Loucy (cell line): ENCODE results near the gene ST3GAL3.

Experiments used
- H2AFZ ChIP-seq: fragments of 200-600 bp; sonication (generic); 2 replicates; pipeline ENCODE4 v1.6.0; 2016; ENCODE audit warnings: antibody characterized with exemption, mild to moderate bottlenecking, low read length, moderate library complexity
- H3F3A ChIP-seq: fragments of 200-600 bp; 2 replicates; pipeline ENCODE4 v1.6.0; 2016; ENCODE audit warnings: antibody characterized with exemption, low read depth, mild to moderate bottlenecking
- H3K27me3 ChIP-seq: fragments of 200-600 bp; sonication (generic); 2 replicates; pipeline ENCODE4 v1.6.1; 2014; ENCODE audit warnings: low read length, mild to moderate bottlenecking; ENCODE audit not compliant: insufficient read depth, poor library complexity, severe bottlenecking
- H3K36me3 ChIP-seq: fragments of 200-600 bp; sonication (generic); 2 replicates; pipeline ENCODE4 v1.6.1; 2016; ENCODE audit warnings: low read length; ENCODE audit not compliant: insufficient read depth
- H3K4me1 ChIP-seq: fragments of 200-600 bp; sonication (generic); 2 replicates; pipeline ENCODE4 v1.5.1; 2014; ENCODE audit warnings: low read length, mild to moderate bottlenecking; ENCODE audit not compliant: insufficient read depth, poor library complexity, severe bottlenecking
- H3K4me2 ChIP-seq: fragments of 200-600 bp; sonication (generic); 2 replicates; pipeline ENCODE4 v1.6.0; 2014; ENCODE audit warnings: antibody characterized with exemption, low read length, low read depth, mild to moderate bottlenecking; ENCODE audit not compliant: poor library complexity, severe bottlenecking
- H3K4me3 ChIP-seq: fragments of 200-600 bp; sonication (generic); 2 replicates; pipeline ENCODE4 v1.5.1; 2014; ENCODE audit warnings: low read length, mild to moderate bottlenecking, mixed read lengths; ENCODE audit not compliant: poor library complexity, severe bottlenecking
- H3K79me2 ChIP-seq: fragments of 200-600 bp; sonication (generic); 2 replicates; pipeline ENCODE4 v1.6.1; 2014; ENCODE audit warnings: low read length; ENCODE audit not compliant: insufficient read depth
- H3K9ac ChIP-seq: fragments of 200-600 bp; sonication (generic); 2 replicates; pipeline ENCODE4 v1.6.0; 2014; ENCODE audit warnings: mild to moderate bottlenecking, low read depth, low read length, moderate library complexity; ENCODE audit not compliant: poor library complexity, severe bottlenecking
- H3K9me2 ChIP-seq: fragments of 200-600 bp; sonication (generic); replicated peaks from 2 replicates; pipeline ENCODE4 v1.6.1; 2016; ENCODE audit warnings: low read depth, low read length, mixed read lengths
- H3K9me3 ChIP-seq: fragments of 200-600 bp; sonication (generic); 2 replicates; pipeline ENCODE4 v1.6.1; 2014; ENCODE audit warnings: mild to moderate bottlenecking, antibody characterized with exemption, low read length, low read depth; ENCODE audit not compliant: insufficient read depth
- H4K20me1 ChIP-seq: fragments of 200-600 bp; sonication (generic); 2 replicates; pipeline ENCODE4 v1.6.0; 2014; ENCODE audit warnings: antibody characterized with exemption, low read length, mild to moderate bottlenecking; ENCODE audit not compliant: insufficient read depth, poor library complexity, severe bottlenecking
- EZH2phosphoT487 ChIP-seq: fragments of 200-600 bp; IDR thresholded peaks from 2 replicates; pipeline ENCODE4 v1.6.1; 2018; ENCODE audit warnings: antibody characterized with exemption, mild to moderate bottlenecking, moderate library complexity, borderline replicate concordance
- TF ChIP-seq, protein P1 (sequence below): fragments of 200-600 bp; sonication (generic); conservative IDR thresholded peaks from 2 replicates; pipeline ENCODE4 v1.5.1; 2014; ENCODE audit warnings: mild to moderate bottlenecking, antibody characterized with exemption, low read length

ST3GAL3 gene

DNA sequence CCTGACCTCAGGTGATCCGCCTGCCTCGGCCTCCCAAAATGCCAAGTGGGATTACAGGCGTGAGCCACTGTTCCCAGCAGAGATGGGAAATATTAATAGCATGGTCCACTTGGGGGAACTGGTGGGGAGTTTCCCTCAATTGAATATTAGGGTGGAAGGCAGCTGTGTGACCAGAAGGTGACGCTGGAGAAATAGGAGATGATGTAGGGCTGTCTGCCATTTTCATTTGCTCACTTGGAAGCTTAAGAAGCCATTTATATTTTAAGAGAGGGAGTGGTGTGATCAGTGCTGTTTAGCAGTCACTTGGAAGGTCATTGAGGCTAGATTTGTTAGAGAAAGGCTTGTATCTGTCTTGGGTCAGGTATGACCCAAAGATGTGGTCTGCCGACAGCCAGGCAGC, 37.5 kb upstream of the ST3GAL3 start:
- H3K36me3 ChIP-seq, result peaks cover 92% of the 10 kb centered on the region
- TF ChIP-seq EZH2phosphoT487, result no peak
- TF ChIP-seq, protein P1, sequence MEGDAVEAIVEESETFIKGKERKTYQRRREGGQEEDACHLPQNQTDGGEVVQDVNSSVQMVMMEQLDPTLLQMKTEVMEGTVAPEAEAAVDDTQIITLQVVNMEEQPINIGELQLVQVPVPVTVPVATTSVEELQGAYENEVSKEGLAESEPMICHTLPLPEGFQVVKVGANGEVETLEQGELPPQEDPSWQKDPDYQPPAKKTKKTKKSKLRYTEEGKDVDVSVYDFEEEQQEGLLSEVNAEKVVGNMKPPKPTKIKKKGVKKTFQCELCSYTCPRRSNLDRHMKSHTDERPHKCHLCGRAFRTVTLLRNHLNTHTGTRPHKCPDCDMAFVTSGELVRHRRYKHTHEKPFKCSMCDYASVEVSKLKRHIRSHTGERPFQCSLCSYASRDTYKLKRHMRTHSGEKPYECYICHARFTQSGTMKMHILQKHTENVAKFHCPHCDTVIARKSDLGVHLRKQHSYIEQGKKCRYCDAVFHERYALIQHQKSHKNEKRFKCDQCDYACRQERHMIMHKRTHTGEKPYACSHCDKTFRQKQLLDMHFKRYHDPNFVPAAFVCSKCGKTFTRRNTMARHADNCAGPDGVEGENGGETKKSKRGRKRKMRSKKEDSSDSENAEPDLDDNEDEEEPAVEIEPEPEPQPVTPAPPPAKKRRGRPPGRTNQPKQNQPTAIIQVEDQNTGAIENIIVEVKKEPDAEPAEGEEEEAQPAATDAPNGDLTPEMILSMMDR, result no peak
- H4K20me1 ChIP-seq, result peaks cover 2% of the 10 kb centered on the region
- no peaks in the 10 kb centered on the region for H3K9me3 ChIP-seq
- no peaks in the 10 kb centered on the region for H3K9me2 ChIP-seq
- no peak overlapping the region for H2AFZ ChIP-seq
- H3K4me3 ChIP-seq, result no peak overlapping the region
- no peaks in the 10 kb centered on the region for H3K27me3 ChIP-seq
- no peaks in the 10 kb centered on the region for H3F3A ChIP-seq
- H3K9ac ChIP-seq, result no peak overlapping the region
- H3K79me2 ChIP-seq, result no peaks in the 10 kb centered on the region
- H3K4me2 ChIP-seq, result no peak overlapping the region
- no peaks in the 10 kb centered on the region for H3K4me1 ChIP-seq

- H3K4me1 ChIP-seq, result no peaks in the 10 kb centered on the region
- H3K4me3 ChIP-seq, result no peak overlapping the region
- H3K9me3 ChIP-seq, result no peaks in the 10 kb centered on the region
- no peaks in the 10 kb centered on the region for H3K27me3 ChIP-seq
- H3K9ac ChIP-seq, result no peak overlapping the region
- no peaks in the 10 kb centered on the region for H3K9me2 ChIP-seq
- H3K36me3 ChIP-seq, result peaks cover 87% of the 10 kb centered on the region
- H4K20me1 ChIP-seq, result no peaks in the 10 kb centered on the region
- H3K4me2 ChIP-seq, result no peak overlapping the region
- TF ChIP-seq, protein P1, result no peak
- no peak for TF ChIP-seq EZH2phosphoT487
- no peak overlapping the region for H2AFZ ChIP-seq
- no peaks in the 10 kb centered on the region for H3F3A ChIP-seq
- H3K79me2 ChIP-seq, result no peaks in the 10 kb centered on the region
These were observed 36.1 kb upstream of the ST3GAL3 start for GRCh38 chr1:43671193-43671592.

GRCh38 chr1:43671626-43672330, 35.6 kb upstream of the ST3GAL3 start:
- no peaks in the 10 kb centered on the region for H4K20me1 ChIP-seq
- no peaks in the 10 kb centered on the region for H3F3A ChIP-seq
- no peak overlapping the region for H2AFZ ChIP-seq
- no peak overlapping the region for H3K4me3 ChIP-seq
- no peak overlapping the region for H3K4me2 ChIP-seq
- no peaks in the 10 kb centered on the region for H3K79me2 ChIP-seq
- H3K9ac ChIP-seq, result no peak overlapping the region
- peaks cover 81% of the 10 kb centered on the region for H3K36me3 ChIP-seq
- H3K4me1 ChIP-seq, result no peaks in the 10 kb centered on the region
- no peak for TF ChIP-seq EZH2phosphoT487
- no peaks in the 10 kb centered on the region for H3K9me3 ChIP-seq
- no peaks in the 10 kb centered on the region for H3K9me2 ChIP-seq
- H3K27me3 ChIP-seq, result no peaks in the 10 kb centered on the region

- no peaks in the 10 kb centered on the region for H4K20me1 ChIP-seq
- no peak overlapping the region for H3K9ac ChIP-seq
- TF ChIP-seq EZH2phosphoT487, result no peak
- TF ChIP-seq, protein P1, result no peak
- no peak overlapping the region for H2AFZ ChIP-seq
- no peaks in the 10 kb centered on the region for H3K9me3 ChIP-seq
- peaks cover 69% of the 10 kb centered on the region for H3K36me3 ChIP-seq
- no peaks in the 10 kb centered on the region for H3K27me3 ChIP-seq
- no peak overlapping the region for H3K4me2 ChIP-seq
- no peak overlapping the region for H3K4me3 ChIP-seq
- no peaks in the 10 kb centered on the region for H3K9me2 ChIP-seq
- no peaks in the 10 kb centered on the region for H3K79me2 ChIP-seq
- H3F3A ChIP-seq, result no peaks in the 10 kb centered on the region
- H3K4me1 ChIP-seq, result no peaks in the 10 kb centered on the region
These were observed 34.1 kb upstream of the ST3GAL3 start for GRCh38 chr1:43673261-43673660.
